HG02943 (cell line): Measurements from ENCODE around the gene NAA40.

Experiments used
- ATAC-seq: cut with Tn5 transposase; IDR thresholded peaks from one replicate; pipeline ENCODE4 v1.9.1; 2021; ENCODE audit warnings: mild to moderate bottlenecking, low read depth, moderate library complexity; ENCODE audit not compliant: unreplicated experiment

NAA40 gene

DNA sequence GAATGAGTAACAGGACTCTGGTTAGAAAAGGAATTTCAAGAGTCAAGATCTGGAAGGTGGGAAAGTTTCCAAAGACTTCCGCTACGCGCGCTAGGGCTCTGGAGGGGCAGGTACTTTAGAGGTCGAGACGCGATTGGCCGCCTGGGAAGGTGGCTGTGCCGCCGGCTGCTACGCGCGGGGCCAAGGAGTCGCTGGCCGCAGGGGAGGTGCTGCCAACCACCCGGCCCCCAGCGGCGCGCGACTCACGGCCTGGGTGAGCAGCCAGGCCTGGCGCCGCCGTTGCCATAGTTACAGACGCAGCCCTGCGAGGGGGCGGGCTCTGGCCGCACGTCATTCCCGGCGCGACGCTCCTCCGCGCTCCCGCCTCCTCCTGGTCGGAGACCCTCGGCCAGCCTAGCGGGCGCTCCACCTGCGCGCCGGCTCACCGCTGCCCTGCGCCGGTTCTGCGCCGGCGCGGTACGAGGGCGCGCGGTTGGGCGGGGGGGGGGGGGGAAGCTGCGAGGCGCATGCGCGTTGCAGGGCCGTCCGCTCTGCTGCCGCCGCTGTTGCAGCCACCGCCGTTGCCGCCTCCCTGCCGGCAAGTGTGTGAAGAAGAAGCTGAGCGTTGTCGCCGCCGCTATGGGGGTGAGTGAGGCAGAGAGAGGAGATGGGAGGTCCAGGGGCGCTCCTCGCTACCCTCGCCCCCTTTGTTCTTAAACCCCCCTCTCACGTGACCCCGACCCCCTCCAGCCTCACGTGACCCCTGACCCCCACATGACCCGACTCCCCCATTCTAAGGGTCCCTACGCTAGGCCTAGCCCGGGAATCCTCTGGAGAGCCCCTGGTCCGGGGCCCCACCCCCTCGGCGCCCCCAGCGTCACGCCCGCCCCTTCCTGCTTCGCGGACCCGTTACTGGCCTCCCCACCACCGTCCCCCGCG is at the start of gene NAA40:
Gene NAA40 (plus strand): TSS at position 524 of the 918 bp plus-strand sequence. CDS start 95 bp downstream, at position 619.
- peak; percentile 87 for ATAC-seq

DNA sequence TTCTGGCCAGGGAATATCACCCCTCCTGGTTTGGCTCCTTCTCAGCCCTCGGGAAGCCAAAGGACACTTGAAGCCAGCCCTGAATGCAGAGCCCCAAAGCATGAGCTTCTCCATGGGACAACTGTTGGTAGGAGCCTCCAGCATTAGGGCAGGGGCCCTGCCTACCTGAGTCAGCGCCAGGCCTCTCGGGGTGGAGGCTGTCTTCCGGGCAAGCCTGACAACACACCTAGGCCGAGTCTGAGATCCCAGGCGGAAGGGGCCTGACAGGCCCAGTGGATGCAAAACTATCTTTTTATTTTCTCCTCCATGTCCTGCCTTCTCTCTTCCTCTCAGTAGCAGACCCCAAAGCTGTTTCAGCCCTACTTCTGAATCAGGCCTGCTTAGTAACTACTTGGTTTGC is 49.5 kb upstream of the NAA40 start:
- no peak for ATAC-seq

DNA sequence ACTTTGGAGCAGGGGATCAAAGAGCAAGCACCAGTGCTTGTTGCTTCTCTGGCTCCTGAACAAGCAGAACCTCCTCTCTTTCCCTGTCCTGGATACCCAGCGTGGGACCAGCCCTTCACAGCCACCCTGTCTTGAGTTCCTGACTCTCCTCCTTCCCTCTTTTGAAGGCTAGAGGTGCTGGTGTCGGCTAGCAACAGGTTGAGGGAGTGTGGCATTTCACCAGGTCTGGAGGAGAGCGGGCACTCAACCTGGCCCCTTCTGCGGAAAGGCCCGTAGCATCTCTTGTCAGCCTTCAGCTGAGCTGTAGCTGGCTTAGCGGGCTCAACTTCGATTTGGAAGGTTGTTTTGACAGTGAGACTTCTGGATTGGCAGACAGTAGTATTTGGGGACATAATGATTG is 48.4 kb upstream of the NAA40 start:
- ATAC-seq, result no peak

DNA sequence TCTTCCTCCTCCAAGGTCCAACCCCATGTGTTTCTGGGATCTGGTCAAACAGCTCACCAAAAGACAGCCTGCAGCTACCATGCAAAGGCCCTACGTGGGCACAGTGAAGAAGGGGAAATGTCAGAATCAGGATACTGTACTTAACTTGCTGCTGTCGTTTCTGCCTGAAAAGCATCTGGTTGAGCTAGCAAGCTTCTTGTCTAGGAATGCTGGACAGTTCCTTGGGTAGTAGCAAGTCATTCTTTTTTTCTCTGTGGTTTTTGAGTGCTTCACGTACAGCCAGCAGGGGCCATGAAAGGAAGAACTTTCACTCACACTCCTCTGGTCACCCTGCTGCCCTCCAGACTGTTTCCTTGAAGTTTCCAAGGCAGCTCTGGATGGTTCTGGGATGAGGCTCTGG is 46.6 kb upstream of the NAA40 start:
- ATAC-seq, result no peak

DNA sequence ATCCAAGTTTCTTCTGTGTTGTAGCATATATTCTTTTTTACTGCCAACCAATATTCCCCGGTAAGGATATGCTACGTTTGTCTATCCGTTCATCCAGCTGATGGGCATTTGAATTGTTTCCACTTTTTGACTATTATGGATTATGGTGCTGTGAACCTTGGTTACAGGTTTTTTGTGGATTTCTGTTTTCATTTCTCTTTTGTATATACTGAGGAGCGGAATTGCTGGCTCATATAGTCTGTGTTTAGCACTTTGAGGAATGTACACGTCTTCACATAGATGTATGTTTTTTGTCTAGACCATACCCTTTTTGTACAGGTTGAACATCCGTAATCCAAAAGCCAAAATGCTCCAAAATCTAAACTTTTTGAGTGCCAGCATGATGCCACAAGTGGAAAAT is 45.4 kb upstream of the NAA40 start:
- no peak for ATAC-seq

DNA sequence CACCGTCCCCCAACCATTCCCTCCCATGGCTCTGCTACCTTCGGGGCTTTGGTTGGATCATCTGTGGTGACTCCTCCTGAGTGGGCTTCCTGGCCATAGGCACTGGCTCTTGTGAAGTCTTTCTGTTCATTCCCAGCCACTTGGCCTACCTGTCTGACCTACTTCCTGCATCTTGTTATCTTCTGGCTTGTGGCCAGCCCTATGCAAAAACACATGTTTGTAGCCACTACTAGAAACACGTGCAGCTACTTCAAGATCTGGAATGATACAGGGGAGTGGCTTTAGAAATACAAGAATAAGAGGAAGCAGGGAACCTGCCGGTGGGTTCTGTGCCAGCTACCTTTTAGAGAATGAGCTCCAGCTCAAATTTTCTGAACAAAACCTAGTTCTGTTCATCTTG is 42.7 kb upstream of the NAA40 start:
- ATAC-seq, result no peak

DNA sequence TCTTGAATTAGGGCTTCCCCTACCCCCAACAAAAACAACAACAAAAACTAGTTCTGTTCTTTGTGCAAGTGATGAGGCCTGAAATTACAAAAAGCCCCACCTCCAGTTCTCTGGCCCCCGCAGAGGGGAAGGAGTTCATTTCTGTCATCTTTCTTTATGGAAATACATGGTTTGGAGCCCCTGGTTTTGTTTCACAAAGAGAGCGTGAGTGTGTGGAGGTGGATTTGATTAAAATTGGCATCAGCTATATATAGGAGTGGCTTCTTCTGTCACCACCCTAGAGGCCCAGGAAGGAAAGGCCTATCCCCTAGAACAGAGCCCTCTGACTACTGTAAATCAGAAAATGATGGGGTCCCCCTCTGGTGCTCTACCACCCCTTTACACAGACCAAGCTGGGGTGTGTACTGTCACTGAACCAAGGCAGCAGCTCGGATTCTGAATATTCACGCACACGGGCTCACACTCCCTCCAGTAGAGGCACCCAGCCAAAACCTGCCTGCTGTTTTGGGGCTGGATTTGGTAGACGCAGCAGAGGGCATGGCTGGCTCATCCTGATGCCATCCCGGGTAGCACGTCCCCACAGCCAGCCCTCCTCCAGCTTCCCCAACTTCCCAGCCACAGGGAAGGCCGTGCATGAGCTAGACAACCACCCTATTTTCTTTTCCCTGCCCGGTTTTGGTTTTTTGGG is 41.2 kb upstream of the NAA40 start:
- ATAC-seq, result no peak

DNA sequence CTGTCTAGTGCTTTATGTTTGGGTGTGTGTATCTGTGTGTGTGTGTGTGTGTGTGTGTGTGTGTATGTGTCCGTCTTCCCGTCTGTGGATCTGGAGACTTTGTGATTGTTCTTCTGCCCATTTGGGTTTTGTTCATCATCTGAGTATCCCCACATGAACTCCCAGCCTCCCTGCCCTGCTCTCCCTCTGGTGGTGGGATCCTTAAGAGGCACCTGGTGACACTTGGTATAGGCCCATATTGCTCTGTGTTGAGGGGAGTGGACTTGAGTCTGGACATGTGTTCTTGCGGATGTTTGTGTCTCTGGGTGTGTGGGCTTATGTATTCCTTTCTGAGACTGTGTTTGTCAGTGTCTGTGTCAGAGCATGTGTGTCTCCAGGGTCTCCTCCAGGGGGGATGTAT is 37.1 kb upstream of the NAA40 start:
- no peak for ATAC-seq

DNA sequence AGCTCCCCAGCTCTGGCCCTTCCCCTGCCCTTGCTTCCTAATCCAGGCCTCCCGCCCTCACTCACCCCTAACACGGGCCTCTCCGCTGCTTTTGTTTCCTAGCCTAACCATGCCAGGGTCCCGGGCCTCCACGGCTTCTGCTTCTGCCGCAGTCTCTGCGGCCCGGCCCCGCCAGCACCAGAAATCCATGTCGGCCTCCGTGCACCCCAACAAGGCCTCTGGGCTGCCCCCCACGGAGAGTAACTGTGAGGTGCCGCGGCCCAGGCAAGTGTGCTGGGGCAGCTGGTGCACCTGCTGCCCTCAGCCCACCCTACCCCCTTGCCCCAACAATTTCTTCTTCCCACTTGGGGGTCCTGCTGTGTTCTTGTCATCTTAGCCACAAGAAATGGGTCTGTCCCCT is 34.9 kb upstream of the NAA40 start:
- ATAC-seq, result no peak

DNA sequence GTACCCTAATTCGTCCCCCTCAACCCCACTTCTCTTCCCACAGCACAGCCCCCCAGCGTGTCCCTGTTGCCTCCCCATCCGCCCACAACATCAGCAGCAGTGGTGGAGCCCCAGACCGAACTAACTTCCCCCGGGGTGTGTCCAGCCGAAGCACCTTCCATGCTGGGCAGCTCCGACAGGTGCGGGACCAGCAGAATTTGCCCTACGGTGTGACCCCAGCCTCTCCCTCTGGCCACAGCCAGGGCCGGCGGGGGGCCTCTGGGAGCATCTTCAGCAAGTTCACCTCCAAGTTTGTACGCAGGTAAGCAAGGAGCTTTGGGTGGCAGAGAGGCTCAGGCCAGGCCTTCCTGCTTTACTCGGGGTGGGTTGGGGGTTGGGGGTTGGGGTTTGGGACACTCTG is 34.1 kb upstream of the NAA40 start:
- ATAC-seq, result no peak

DNA sequence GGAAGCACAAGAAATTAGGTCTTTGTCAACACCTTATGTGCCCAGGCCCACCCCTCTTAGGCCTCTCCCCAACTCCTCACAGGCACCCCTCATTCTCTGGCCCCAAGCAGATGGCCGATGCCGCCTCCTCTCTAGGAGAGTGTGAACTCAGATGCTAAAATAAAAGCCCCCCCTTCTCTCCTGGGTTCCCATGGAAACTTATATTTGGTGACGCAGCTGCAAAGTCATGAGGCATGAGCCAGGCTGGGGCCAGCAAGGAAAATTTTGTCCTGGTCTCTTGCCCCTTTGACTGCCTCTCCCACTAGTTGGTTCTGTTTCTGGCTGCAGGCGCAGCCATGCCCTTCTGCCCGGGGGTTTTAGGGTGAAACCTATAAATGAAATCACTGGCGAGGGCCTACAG is 33.6 kb upstream of the NAA40 start:
- ATAC-seq, result no peak

DNA sequence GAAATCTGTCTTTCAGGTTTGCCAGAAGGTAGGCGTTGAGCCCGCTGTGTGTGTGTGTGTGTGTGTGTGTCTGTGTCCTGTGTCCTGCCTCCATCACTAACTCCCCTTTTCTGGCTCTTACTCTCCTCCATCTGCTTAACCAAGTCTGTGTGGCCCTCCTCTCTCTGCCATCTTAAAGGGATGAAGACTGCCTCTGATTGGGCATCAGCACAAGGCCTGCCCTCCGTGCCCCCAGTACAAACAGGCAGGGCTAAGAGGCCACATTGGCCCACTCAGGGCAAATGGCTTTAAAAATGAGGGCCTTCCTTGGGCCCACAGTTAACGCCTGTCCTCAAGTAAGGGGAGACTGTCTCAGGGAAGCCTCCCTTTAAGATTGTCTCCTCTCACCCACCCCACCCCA is 32.7 kb upstream of the NAA40 start:
- ATAC-seq, result no peak

DNA sequence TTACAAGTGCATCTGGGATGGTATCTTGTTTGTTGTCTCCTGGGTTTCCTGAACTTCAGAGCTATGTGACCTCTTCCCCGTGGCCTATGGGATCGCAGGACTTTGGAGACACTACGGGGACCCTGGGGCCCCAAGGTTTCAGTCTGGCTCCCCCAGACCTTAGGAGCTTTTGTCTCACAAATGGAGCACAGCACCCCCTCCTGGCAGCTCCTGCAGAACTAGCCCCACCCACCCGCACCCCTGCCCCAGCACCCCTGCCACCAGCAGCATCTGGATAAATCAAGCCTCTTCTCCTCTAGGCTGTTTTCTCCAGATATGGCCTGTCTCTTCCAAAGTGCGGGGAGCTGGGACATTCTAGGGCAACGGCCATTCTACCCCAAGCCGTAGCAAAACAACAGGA is 32.2 kb upstream of the NAA40 start:
- ATAC-seq, result no peak

DNA sequence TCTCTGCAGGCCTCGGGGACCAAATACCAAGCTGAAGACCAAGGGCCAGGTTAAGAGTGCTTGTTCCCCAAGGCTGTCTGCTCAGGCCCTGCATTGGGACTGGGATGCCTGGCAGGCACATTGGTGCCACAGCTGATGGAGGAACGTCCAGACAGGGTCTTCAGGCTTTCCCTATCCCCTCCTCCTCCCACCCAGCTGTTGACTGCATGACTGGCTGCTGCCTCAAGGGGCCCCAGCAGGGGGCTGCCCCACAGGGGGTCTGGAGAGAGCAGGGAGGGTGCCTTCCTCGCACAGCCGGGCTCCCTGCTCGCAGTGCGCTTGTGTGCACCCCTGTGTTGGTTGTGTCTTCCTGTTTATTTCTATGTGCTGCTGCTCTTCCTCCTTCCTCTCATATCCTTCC is 31.7 kb upstream of the NAA40 start:
- ATAC-seq, result no peak

DNA sequence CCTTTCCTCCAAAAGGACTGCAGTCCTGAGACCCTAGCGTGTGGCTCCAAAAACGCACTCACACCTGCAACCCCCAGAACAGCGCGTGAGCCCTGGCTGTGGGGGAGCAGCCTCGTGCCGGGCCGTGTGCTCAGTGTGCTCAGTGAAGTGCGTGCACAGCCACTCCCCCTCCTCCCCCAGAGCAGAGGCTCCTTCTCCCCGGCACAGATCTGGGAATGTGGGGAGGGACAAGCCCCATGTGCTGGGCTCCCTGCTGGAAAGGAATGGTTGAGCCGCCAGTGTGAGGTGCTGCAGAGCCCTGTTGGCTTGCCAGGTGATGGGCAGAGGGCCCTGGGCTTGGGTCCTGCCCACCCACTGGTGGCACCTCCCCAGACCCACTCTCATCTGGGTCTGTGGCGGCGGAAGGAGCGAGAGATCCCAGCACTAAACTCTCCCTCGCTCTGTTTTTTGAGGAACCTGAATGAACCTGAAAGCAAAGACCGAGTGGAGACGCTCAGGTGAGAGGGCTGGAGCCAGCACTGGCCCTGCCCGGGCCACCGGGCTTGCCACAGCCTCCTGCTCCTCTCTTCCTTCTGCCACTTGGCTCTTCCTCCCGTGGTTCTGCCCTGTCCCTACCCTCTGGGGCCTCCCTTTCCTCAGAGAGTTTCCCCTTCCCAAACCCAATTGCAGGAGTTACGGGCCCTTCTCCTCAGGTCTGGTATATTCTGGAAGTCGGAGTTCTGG is 30.8 kb upstream of the NAA40 start:
- ATAC-seq, result no peak

DNA sequence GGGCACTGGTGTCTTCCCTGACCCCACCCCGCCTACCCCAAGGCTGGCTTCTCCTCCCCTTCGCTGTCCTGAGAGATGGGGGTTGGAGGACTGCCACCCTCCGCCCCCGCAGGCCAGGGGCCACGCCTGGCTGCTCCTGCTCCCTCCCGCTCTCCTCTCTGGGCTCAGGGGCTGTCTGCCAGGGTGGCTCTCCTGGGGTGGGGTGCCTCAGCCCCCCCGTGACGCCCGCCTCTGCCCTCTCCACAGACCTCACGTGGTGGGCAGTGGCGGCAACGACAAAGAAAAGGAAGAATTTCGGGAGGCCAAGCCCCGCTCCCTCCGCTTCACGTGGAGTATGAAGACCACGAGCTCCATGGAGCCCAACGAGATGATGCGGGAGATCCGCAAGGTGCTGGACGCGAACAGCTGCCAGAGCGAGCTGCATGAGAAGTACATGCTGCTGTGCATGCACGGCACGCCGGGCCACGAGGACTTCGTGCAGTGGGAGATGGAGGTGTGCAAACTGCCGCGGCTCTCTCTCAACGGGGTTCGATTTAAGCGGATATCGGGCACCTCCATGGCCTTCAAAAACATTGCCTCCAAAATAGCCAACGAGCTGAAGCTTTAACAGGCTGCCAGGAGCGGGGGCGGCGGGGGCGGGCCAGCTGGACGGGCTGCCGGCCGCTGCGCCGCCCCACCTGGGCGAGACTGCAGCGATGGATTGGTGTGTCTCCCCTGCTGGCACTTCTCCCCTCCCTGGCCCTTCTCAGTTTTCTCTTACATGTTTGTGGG is 30.0 kb upstream of the NAA40 start:
- no peak for ATAC-seq

DNA sequence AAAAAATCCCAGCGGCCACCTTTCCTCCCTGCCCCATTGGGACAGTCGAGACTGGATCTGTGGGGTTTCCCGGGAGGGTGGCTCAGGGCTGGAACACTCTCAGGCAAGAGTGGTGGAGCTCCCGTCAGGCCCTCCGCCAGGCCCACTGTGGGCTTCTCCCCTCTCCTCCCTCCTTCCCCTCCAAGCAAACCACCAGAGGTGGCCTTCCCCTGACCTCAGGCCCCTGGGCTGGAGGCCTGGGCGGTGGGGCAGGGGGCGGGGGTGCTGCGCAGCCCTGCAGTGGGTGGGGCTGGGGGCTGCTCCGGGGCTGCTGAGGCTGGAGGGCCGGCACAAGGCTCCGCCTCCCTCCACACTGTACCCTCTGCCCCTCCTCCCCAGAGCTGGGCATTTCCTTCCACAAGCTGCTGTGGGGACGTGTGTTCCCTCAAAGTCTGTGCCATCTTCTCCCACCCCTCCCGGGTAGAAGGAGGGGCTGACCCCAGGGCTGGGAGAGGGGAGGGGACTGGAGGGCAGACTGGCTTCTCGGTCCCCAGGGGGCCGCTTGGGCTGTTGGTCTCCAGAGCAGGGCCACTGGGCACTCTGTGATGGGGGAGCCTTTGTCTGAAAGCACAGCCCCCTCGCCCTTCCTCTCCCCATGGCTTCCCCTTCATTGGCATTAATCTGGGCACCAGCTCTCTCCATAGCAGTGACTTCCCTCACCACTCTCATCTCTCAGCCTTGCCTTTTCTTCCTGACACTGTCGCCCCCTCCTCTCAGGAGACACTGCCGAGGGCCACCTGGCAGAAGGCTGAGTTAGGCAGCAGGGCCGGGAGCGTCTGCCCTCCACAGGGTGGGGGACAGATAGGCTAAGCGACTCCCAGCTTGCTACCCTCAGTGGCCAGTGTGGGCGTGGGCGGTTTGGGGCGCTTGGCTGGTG is 29.0 kb upstream of the NAA40 start:
- ATAC-seq, result no peak

DNA sequence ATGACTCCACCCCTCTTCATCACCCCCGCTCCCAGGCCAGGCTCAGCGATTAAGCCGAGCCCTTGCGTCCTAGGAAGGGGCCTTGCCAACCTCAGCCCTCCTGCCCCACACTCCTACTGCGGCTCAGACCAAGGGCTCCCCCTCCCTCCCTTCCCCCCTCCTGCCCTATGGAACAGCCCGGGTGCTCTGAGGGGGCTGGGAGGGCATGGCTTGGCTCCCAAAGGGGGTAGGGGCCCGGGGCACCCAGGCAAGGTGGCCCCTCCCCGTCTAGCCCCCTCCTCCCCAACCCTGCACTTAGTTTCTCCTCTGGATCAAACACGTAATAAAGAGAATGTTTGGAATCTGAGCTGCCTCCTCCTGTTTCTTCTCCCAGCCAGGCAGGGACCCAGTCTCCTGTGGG is 28.1 kb upstream of the NAA40 start:
- no peak for ATAC-seq

DNA sequence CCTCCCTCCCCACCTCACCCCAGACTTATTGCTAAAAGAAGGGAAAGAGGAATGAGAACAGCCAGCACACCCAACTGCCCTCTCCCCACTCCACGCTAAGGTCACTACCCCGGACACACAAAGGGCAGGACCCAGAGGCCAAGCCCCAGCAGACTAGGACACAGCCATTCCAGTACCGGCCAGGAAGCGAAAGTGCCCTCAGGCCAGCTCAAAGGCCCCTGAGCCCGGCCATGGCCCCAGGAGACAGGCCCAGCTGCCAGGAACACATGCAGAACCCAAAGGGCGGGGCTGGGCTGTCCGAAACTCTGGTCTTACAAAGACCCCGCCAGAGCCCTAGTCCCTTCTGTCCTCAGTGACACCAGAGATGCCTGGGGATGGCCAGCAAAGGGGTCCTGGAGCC is 27.4 kb upstream of the NAA40 start:
- ATAC-seq, result no peak

DNA sequence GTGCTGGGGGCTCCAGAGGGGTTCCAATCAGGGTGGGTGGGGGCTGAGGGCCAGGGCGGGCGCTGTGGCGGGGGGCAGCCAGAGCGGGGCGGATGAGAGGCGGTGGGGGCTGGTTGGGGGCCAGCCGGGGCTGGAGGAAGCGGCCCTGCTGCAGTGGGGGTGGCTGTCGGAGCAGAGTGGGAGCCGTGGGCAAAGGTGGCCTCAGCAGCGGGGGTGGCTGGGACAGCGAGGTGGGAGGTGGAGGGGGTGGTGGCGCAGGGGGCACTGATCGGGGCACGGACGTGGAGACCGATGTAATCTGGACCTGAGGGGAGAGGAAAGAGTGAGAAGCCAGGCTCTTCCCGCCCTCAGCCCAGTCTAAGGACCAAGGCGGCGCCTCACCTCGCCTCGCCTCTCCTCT is 26.9 kb upstream of the NAA40 start:
- no peak for ATAC-seq
